ENCODE results near the gene ADCY2. TPM values are rescaled to one million over a fixed set of nuclear protein-coding genes. Genes with fewer than 3 reads are reported as not detected.

ADCY2 gene
- total and polyA plus RNA-seq, 2 experiments from 2014 or later: 23.8 to 74.9 TPM

DNA sequence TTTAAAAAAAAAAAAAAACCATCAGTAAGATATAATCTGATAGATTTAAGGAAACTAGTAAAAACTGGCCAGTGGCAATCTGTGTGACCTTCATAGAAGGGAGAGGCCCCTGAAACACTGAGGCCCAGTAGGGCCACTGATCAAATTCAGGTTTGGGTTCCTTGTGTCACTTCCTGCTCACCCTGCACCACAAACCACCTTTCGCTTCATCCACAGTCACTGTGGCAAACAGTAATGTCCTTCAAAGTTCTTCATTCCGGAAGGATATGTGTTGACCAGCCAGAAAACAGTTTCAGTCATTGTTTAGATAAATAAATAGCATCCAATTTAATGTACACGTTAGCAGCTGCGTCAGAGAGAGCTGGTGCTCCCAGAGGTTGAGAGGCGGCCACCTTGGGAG is 232.9 kb downstream of the ADCY2 start:
- Mint-ChIP-seq H3K9me3 (no peaks in the 10 kb centered on the region), H3K36me3 (ENCODE audit: low read depth) (peaks cover 56% of the 10 kb centered on the region), H3K4me3 (no peak overlapping the region), H3K27me3 (ENCODE audit: insufficient read depth, low read depth, poor library complexity) (peaks cover 4% of the 10 kb centered on the region), H3K4me1 (no peaks in the 10 kb centered on the region), H3K27ac (no peak overlapping the region)
- Histone ChIP-seq H2AFZ (no peak overlapping the region), H3K27me3 (ENCODE audit: insufficient read depth) (no peaks in the 10 kb centered on the region), H3K36me3 (ENCODE audit: insufficient read depth) (peaks cover 26% of the 10 kb centered on the region; the same call in 1 of the 2 replicates), H3K9me2 (ENCODE audit: insufficient read depth) (peaks cover 9% of the 10 kb centered on the region), H3K4me1 (ENCODE audit: insufficient read depth) (no peaks in the 10 kb centered on the region), H3K4me2 (no peak overlapping the region), H3F3A (replicated peaks; ENCODE audit: low read depth) (no peaks in the 10 kb centered on the region), H3K27ac (ENCODE audit: low read depth) (no peak overlapping the region), H3K4me3 (no peak overlapping the region), H4K20me1 (replicated peaks; ENCODE audit: insufficient read depth) (peaks cover 7% of the 10 kb centered on the region), H3K79me2 (replicated peaks; ENCODE audit: insufficient read depth) (peaks cover 53% of the 10 kb centered on the region)
- TF ChIP-seq POLR2AphosphoS5 (IDR thresholded peaks at IDR 0.05; ENCODE audit: low read depth) (no peak), ZNF114 (CRISPR knock-in tag; IDR thresholded peaks at IDR 0.05) (no peak), STAT1 (IDR thresholded peaks at IDR 0.05; ENCODE audit: unreplicated experiment) (no peak), CREB1 (CRISPR knock-in tag; IDR thresholded peaks at IDR 0.05; ENCODE audit: low read depth) (no peak), NANOG (IDR thresholded peaks at IDR 0.05; ENCODE audit: borderline replicate concordance) (no peak), JUNB (IDR thresholded peaks at IDR 0.05; ENCODE audit: unreplicated experiment) (no peak), ZNF331 (CRISPR knock-in tag; IDR thresholded peaks at IDR 0.05; ENCODE audit: low read depth) (no peak), EZH2 (IDR thresholded peaks at IDR 0.05; ENCODE audit: low read depth, unreplicated experiment) (no peak), EZH2phosphoT487 (IDR thresholded peaks at IDR 0.05; ENCODE audit: unreplicated experiment) (no peak)
- TF ChIP-seq, protein P1, sequence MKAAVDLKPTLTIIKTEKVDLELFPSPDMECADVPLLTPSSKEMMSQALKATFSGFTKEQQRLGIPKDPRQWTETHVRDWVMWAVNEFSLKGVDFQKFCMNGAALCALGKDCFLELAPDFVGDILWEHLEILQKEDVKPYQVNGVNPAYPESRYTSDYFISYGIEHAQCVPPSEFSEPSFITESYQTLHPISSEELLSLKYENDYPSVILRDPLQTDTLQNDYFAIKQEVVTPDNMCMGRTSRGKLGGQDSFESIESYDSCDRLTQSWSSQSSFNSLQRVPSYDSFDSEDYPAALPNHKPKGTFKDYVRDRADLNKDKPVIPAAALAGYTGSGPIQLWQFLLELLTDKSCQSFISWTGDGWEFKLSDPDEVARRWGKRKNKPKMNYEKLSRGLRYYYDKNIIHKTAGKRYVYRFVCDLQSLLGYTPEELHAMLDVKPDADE (IDR thresholded peaks at IDR 0.05): no peak
- TF ChIP-seq, protein P2, sequence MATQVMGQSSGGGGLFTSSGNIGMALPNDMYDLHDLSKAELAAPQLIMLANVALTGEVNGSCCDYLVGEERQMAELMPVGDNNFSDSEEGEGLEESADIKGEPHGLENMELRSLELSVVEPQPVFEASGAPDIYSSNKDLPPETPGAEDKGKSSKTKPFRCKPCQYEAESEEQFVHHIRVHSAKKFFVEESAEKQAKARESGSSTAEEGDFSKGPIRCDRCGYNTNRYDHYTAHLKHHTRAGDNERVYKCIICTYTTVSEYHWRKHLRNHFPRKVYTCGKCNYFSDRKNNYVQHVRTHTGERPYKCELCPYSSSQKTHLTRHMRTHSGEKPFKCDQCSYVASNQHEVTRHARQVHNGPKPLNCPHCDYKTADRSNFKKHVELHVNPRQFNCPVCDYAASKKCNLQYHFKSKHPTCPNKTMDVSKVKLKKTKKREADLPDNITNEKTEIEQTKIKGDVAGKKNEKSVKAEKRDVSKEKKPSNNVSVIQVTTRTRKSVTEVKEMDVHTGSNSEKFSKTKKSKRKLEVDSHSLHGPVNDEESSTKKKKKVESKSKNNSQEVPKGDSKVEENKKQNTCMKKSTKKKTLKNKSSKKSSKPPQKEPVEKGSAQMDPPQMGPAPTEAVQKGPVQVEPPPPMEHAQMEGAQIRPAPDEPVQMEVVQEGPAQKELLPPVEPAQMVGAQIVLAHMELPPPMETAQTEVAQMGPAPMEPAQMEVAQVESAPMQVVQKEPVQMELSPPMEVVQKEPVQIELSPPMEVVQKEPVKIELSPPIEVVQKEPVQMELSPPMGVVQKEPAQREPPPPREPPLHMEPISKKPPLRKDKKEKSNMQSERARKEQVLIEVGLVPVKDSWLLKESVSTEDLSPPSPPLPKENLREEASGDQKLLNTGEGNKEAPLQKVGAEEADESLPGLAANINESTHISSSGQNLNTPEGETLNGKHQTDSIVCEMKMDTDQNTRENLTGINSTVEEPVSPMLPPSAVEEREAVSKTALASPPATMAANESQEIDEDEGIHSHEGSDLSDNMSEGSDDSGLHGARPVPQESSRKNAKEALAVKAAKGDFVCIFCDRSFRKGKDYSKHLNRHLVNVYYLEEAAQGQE (IDR thresholded peaks at IDR 0.05; ENCODE audit: unreplicated experiment): no peak
- TF ChIP-seq, protein P3, sequence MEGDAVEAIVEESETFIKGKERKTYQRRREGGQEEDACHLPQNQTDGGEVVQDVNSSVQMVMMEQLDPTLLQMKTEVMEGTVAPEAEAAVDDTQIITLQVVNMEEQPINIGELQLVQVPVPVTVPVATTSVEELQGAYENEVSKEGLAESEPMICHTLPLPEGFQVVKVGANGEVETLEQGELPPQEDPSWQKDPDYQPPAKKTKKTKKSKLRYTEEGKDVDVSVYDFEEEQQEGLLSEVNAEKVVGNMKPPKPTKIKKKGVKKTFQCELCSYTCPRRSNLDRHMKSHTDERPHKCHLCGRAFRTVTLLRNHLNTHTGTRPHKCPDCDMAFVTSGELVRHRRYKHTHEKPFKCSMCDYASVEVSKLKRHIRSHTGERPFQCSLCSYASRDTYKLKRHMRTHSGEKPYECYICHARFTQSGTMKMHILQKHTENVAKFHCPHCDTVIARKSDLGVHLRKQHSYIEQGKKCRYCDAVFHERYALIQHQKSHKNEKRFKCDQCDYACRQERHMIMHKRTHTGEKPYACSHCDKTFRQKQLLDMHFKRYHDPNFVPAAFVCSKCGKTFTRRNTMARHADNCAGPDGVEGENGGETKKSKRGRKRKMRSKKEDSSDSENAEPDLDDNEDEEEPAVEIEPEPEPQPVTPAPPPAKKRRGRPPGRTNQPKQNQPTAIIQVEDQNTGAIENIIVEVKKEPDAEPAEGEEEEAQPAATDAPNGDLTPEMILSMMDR (conservative IDR thresholded peaks at IDR 0.05; ENCODE audit: low read depth in 2 of 2): no peak
- TF ChIP-seq, protein P4, sequence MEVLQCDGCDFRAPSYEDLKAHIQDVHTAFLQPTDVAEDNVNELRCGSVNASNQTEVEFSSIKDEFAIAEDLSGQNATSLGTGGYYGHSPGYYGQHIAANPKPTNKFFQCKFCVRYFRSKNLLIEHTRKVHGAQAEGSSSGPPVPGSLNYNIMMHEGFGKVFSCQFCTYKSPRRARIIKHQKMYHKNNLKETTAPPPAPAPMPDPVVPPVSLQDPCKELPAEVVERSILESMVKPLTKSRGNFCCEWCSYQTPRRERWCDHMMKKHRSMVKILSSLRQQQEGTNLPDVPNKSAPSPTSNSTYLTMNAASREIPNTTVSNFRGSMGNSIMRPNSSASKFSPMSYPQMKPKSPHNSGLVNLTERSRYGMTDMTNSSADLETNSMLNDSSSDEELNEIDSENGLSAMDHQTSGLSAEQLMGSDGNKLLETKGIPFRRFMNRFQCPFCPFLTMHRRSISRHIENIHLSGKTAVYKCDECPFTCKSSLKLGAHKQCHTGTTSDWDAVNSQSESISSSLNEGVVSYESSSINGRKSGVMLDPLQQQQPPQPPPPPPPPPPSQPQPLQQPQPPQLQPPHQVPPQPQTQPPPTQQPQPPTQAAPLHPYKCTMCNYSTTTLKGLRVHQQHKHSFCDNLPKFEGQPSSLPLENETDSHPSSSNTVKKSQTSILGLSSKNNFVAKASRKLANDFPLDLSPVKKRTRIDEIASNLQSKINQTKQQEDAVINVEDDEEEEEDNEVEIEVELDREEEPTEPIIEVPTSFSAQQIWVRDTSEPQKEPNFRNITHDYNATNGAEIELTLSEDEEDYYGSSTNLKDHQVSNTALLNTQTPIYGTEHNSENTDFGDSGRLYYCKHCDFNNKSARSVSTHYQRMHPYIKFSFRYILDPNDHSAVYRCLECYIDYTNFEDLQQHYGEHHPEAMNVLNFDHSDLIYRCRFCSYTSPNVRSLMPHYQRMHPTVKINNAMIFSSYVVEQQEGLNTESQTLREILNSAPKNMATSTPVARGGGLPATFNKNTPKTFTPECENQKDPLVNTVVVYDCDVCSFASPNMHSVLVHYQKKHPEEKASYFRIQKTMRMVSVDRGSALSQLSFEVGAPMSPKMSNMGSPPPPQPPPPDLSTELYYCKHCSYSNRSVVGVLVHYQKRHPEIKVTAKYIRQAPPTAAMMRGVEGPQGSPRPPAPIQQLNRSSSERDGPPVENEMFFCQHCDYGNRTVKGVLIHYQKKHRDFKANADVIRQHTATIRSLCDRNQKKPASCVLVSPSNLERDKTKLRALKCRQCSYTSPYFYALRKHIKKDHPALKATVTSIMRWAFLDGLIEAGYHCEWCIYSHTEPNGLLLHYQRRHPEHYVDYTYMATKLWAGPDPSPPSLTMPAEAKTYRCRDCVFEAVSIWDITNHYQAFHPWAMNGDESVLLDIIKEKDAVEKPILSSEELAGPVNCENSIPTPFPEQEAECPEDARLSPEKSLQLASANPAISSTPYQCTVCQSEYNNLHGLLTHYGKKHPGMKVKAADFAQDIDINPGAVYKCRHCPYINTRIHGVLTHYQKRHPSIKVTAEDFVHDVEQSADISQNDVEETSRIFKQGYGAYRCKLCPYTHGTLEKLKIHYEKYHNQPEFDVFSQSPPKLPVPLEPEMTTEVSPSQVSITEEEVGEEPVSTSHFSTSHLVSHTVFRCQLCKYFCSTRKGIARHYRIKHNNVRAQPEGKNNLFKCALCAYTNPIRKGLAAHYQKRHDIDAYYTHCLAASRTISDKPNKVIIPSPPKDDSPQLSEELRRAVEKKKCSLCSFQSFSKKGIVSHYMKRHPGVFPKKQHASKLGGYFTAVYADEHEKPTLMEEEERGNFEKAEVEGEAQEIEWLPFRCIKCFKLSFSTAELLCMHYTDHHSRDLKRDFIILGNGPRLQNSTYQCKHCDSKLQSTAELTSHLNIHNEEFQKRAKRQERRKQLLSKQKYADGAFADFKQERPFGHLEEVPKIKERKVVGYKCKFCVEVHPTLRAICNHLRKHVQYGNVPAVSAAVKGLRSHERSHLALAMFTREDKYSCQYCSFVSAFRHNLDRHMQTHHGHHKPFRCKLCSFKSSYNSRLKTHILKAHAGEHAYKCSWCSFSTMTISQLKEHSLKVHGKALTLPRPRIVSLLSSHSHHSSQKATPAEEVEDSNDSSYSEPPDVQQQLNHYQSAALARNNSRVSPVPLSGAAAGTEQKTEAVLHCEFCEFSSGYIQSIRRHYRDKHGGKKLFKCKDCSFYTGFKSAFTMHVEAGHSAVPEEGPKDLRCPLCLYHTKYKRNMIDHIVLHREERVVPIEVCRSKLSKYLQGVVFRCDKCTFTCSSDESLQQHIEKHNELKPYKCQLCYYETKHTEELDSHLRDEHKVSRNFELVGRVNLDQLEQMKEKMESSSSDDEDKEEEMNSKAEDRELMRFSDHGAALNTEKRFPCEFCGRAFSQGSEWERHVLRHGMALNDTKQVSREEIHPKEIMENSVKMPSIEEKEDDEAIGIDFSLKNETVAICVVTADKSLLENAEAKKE (CRISPR knock-in tag; IDR thresholded peaks at IDR 0.05): no peak
- no peak for ATAC-seq
- DNase-seq (ENCODE audit: low spot score): no peak

All from GM23338 (cell line).